Kidney epithelial cell (primary cell): Measurements from ENCODE around the gene FAM90A26. TPM values are rescaled to one million over a fixed set of nuclear protein-coding genes. Genes with fewer than 3 reads are reported as not detected.
"Not testable (repeated sequence)": the region's sequence is repeated elsewhere in the genome, so short reads cannot be mapped to it uniquely, and the experiment has no call there.

Experiments used
- DNase-seq: peaks from one replicate; pipeline ENCODE4 v3.0.0-alpha.2; 2010; ENCODE audit warnings: low read depth
- H3K27me3 ChIP-seq: 2 replicates; pipeline ENCODE4 v1.6.0; 2011; ENCODE audit warnings: low read length; ENCODE audit not compliant: control insufficient read depth, insufficient read depth
- H3K36me3 ChIP-seq: 2 replicates; pipeline ENCODE4 v1.5.1; 2011; ENCODE audit warnings: low read length; ENCODE audit not compliant: control insufficient read depth, insufficient read depth
- H3K4me3 ChIP-seq: 2 replicates; pipeline ENCODE4 v1.5.1; 2011; ENCODE audit warnings: low read depth, mild to moderate bottlenecking, control low read depth, low read length
- CTCF ChIP-seq: IDR thresholded peaks from 2 replicates; pipeline ENCODE4 v1.5.1; 2011; ENCODE audit warnings: mild to moderate bottlenecking, moderate library complexity, low read length, control low read depth, inconsistent platforms; ENCODE audit not compliant: insufficient read depth, poor library complexity, severe bottlenecking
- total RNA-seq: library from RNA; depleted of rRNA; stranded (reverse); fragments of >200 nt; gene quantifications from 2 replicates; pipeline ENCODE4 v1.2.3, GENCODE V29; 2015

FAM90A26 gene
- total RNA-seq, result not detected in 2 replicates

DNA sequence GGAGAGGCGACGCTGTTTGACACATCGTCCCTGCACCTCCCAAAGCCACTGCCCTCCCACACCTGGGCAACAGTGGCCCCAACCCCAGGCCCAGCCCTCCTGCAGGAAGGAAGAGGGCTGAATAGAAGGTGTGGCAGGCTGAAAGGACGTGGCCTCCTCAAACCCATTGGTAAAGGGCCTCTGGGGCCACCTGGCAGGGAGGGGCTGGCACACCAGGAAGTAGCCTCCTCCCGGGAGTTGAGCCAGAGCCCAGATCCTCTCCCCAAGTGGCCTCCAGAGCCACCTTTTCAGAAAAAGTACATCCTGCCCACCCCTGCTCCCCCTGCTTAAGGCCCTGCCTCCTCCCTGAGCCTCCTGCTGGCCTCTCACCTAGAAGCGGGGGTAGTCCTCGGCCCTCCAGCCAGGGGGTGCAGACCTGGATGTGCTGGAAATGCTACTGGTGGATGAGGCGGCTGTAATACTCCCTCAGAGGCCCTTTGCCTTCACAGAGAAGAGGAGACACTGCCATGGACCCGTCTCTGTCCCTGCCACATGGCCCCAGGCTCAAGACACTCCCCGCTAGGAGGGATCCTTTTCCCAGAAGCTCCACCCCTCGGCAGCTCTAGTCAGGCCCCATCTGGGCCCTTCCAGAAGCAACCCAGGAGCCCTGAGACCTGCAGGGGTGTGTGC, at the start of gene FAM90A26:
FAM90A26 (plus strand) TSS at position 619 of the 669 bp plus-strand sequence. CDS start 2,764 bp downstream, outside the sequence.
- not testable (repeated sequence) for H3K27me3 ChIP-seq, H3K36me3 ChIP-seq, H3K4me3 ChIP-seq, DNase-seq

- not testable (repeated sequence) for DNase-seq, H3K36me3 ChIP-seq, H3K27me3 ChIP-seq, H3K4me3 ChIP-seq
Measured at GRCh38 chr4:9122711-9123110, 47.5 kb upstream of the FAM90A26 start.

GRCh38 chr4:9123572-9124007, 46.6 kb upstream of the FAM90A26 start:
- H3K36me3 ChIP-seq, DNase-seq, H3K4me3 ChIP-seq, H3K27me3 ChIP-seq: not testable (repeated sequence)
- TF ChIP-seq CTCF, result peak; percentile 46

DNA sequence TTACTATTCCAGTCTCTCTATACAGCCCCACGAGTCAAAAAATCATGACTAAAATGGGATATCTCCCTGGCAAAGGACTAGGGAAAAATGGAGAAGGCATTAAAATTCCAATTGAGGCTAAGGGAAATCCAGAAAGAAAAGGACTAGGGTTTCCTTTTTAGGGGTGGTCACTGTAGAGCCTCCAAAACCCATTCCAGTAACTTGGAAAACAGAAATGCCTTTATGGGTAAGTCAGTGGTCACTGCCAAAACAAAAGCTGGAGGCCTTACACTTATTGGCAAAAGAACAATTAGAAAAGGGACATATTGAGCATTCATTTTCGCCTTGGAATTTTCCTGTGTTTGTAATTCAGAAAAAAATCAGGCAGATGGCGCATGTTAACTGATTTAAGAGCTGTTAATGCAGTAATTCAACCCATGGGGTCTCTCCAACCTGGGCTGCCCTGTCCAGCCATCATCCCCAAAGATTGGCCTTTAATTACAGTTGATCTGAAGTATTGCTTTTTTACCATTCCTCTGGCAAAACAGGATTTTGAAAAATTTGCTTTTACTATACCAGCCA, 44.5 kb upstream of the FAM90A26 start:
- not testable (repeated sequence) for H3K27me3 ChIP-seq, DNase-seq, H3K4me3 ChIP-seq, H3K36me3 ChIP-seq

DNA sequence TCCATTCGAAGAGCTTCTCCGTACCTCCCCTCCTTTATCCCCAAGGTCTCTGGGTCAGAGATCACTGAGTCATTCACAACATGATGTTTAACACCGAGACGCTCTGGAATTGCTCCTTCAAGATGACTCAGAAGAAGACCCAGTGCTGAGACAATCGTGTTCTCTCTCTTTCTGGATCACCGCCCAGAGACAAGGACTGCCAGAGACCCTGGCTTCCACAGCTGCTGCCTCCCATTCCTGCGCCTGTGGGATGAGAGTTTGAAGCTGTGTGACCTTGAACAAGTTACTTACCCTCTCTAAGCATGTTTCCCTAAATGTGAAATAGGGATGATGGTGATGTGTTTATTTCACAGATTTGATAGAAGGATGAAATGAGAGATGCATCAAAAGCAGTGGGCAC, 38.8 kb upstream of the FAM90A26 start:
- not testable (repeated sequence) for DNase-seq, H3K36me3 ChIP-seq, H3K27me3 ChIP-seq, H3K4me3 ChIP-seq

GRCh38 chr4:9132849-9133248, 37.4 kb upstream of the FAM90A26 start:
- H3K36me3 ChIP-seq, H3K4me3 ChIP-seq, DNase-seq, H3K27me3 ChIP-seq: not testable (repeated sequence)

DNA sequence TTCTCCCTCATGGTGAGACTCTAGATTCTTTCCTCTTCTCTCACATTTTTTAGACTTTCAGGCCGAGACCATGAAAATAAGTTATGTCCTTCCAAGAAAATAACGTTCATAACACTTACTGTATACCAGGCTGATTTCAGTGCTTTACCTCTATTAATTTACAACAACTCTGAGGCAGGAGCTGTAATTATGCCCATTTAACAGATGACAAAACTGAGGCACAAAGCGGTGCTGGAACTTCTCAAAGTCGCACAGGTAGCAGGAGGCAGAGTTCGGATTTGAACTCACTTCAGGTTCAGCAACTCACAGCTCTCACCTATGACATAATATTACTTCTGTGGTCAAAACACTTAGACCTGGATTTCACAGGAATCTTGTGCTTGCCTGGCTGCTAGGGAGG, 36.2 kb upstream of the FAM90A26 start:
- not testable (repeated sequence) for H3K27me3 ChIP-seq, H3K4me3 ChIP-seq, DNase-seq, H3K36me3 ChIP-seq

GRCh38 chr4:9134556-9134955, 35.7 kb upstream of the FAM90A26 start:
- H3K27me3 ChIP-seq, H3K4me3 ChIP-seq, H3K36me3 ChIP-seq, DNase-seq: not testable (repeated sequence)

DNA sequence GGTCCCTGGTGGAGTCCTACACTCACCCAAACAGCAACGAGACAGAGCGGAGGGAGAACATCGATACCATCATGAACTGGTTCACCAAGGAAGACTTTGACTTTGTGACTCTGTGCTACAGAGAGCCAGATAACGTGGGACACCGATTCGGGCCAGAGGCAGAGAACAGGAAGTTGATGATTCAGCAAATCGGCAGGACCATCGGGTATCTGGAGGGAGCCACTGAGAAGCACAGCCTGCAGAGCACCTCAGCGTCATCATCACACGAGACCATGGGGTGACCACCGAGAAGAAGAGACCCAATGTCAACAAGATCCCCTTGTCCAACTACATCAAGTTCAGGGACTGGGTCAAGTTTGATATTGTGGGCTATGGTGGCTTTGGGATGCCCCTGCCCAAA, 29.2 kb upstream of the FAM90A26 start:
- DNase-seq, H3K36me3 ChIP-seq, H3K4me3 ChIP-seq, H3K27me3 ChIP-seq: not testable (repeated sequence)

- H3K36me3 ChIP-seq, H3K27me3 ChIP-seq, DNase-seq, H3K4me3 ChIP-seq: not testable (repeated sequence)
Measured at GRCh38 chr4:9142786-9143185, 27.4 kb upstream of the FAM90A26 start.
